ENCODE results near the gene SLC38A1.

GRCh38 chr12:46242569-46242968 lies 26.3 kb downstream of the SLC38A1 start:
- TF ChIP-seq, protein P1, sequence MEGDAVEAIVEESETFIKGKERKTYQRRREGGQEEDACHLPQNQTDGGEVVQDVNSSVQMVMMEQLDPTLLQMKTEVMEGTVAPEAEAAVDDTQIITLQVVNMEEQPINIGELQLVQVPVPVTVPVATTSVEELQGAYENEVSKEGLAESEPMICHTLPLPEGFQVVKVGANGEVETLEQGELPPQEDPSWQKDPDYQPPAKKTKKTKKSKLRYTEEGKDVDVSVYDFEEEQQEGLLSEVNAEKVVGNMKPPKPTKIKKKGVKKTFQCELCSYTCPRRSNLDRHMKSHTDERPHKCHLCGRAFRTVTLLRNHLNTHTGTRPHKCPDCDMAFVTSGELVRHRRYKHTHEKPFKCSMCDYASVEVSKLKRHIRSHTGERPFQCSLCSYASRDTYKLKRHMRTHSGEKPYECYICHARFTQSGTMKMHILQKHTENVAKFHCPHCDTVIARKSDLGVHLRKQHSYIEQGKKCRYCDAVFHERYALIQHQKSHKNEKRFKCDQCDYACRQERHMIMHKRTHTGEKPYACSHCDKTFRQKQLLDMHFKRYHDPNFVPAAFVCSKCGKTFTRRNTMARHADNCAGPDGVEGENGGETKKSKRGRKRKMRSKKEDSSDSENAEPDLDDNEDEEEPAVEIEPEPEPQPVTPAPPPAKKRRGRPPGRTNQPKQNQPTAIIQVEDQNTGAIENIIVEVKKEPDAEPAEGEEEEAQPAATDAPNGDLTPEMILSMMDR (conservative IDR thresholded peaks at IDR 0.05; ENCODE audit: low read depth, low read length) = no peak
- no peak for TF ChIP-seq EZH2 (IDR thresholded peaks at IDR 0.05; ENCODE audit: low read length, unreplicated experiment)
